K562 (cell line): ENCODE results near the gene LCTL. TPM values are rescaled to one million over a fixed set of nuclear protein-coding genes. Genes with fewer than 3 reads are reported as not detected.
A peak's percentile ranks its signal among the peaks of the same experiment; 100 is the strongest.

Experiments
- CBFA2T2 ChIP-seq: fragments of 450-650 bp; conservative IDR thresholded peaks from 2 replicates; pipeline ENCODE4 v1.6.1; 2017; ENCODE audit warnings: mild to moderate bottlenecking
- CBX1 ChIP-seq: sonication (generic); IDR thresholded peaks from 2 replicates; pipeline ENCODE4 v1.6.1; 2016; ENCODE audit warnings: antibody characterized with exemption, low read depth, mild to moderate bottlenecking
- CBX3 ChIP-seq, 2 experiments: IDR thresholded peaks; 1 replicate in 1 of 2; 2 replicates in 1 of 2; pipeline ENCODE4 v1.6.1; 2012; ENCODE audit warnings: inconsistent platforms in 2 of 2, low read length in 2 of 2, borderline replicate concordance in 1 of 2, control low read depth in 1 of 2
- CBX5 ChIP-seq: IDR thresholded peaks from 2 replicates; pipeline ENCODE4 v1.6.1; 2014; ENCODE audit warnings: low read depth, borderline replicate concordance
- JUND ChIP-seq, 2 experiments: IDR thresholded peaks; 2 replicates in 1 of 2; 3 replicates in 1 of 2; pipeline ENCODE4 v1.6.1; 2011; ENCODE audit warnings: borderline replicate concordance in 2 of 2, low read depth in 2 of 2, low read length in 2 of 2, improper control_type of control experiment in 1 of 2, missing biosample characterization in 1 of 2, missing genetic modification characterization in 1 of 2, missing genetic modification reagents in 1 of 2
- MCM2 ChIP-seq: fragments of 450-650 bp; IDR thresholded peaks from 2 replicates; pipeline ENCODE4 v1.6.1; 2017; ENCODE audit warnings: low read depth, mild to moderate bottlenecking
- MYBL2 ChIP-seq, 2 experiments: fragments of 450-650 bp in 1 of 2; sonication (generic) in 1 of 2; formaldehyde crosslinking in 1 of 2; IDR thresholded peaks; 2 replicates each; pipeline versions ENCODE4 v1.6.1 to v1.8.1; 2017 to 2022; ENCODE audit warnings: borderline replicate concordance in 1 of 2, inconsistent platforms in 1 of 2, low read depth in 1 of 2, mild to moderate bottlenecking in 1 of 2, missing genetic modification reagents in 1 of 2, moderate library complexity in 1 of 2
- RERE ChIP-seq: sonication (generic); formaldehyde crosslinking; IDR thresholded peaks from 2 replicates; pipeline ENCODE4 v1.8.0; 2023; ENCODE audit warnings: missing genetic modification reagents, mild to moderate bottlenecking, borderline replicate concordance
- ZBTB34 ChIP-seq: fragments of 250-450 bp; sonication (Bioruptor Pico); IDR thresholded peaks from 2 replicates; pipeline ENCODE4 v1.8.0; 2021; ENCODE audit warnings: mild to moderate bottlenecking, moderate library complexity
- polyA plus RNA-seq, 8 experiments: library from polyadenylated mRNA; depleted of rRNA in 4 of 8; stranded (reverse) in 5 of 8; unstranded in 3 of 8; fragments of >200 nt; fragmentation: Nextera tagmentation in 2 of 8; fragmentation: Illumina TruSeq in 1 of 8; extraction: Ambion mirVana in 2 of 8; extraction: Trizol in 1 of 8; gene quantifications; 2 replicates each; pipeline versions ENCODE4 v1.2.1 to v1.2.3, GENCODE V29; 2011 to 2014; ENCODE audit warnings: inconsistent platforms in 1 of 8, missing spikeins in 1 of 8
- total RNA-seq, 7 experiments: library from RNA; depleted of rRNA in 6 of 7; stranded (reverse); fragments of >200 nt in 6 of 7; fragmentation: Illumina TruSeq in 2 of 7; extraction: Trizol in 2 of 7; gene quantifications; 2 replicates each; pipeline versions ENCODE4 v1.2.1 to v1.2.3, GENCODE V29; 2011 to 2021; ENCODE audit warnings: low replicate concordance in 1 of 7
- TF ChIP-seq, protein P1 (sequence below): fragments of 250-450 bp; sonication (Bioruptor Pico); IDR thresholded peaks from 2 replicates; pipeline ENCODE4 v1.4.0; 2020; ENCODE audit warnings: mild to moderate bottlenecking, moderate library complexity, borderline replicate concordance
- TF ChIP-seq, protein P2 (sequence below): sonication (generic); formaldehyde crosslinking; IDR thresholded peaks from 2 replicates; pipeline ENCODE4 v1.9.0; 2022; ENCODE audit warnings: mild to moderate bottlenecking, missing genetic modification reagents
- TF ChIP-seq, protein P3 (sequence below), 3 experiments: IDR thresholded peaks in 2 of 3; conservative IDR thresholded peaks in 1 of 3; 2 replicates each; pipeline ENCODE4 v1.5.1; 2011 to 2012; ENCODE audit warnings: low read length in 3 of 3, mild to moderate bottlenecking in 3 of 3, control low read depth in 2 of 3, improper control_type of control experiment in 1 of 3, inconsistent platforms in 1 of 3, low read depth in 1 of 3, mixed read lengths in 1 of 3, moderate library complexity in 1 of 3; ENCODE audit not compliant: insufficient read depth in 2 of 3

The LCTL gene
- total and polyA plus RNA-seq, 9 of the 15 experiments (the other 6 are each of a cell fraction or from before 2014, with no cell fraction given): 0.08 to 0.31 (median 0.17) TPM; not detected in 6

GRCh38 chr15:66592505-66593218 lies 26.9 kb upstream of the LCTL start (continued):
- TF ChIP-seq, protein P1, sequence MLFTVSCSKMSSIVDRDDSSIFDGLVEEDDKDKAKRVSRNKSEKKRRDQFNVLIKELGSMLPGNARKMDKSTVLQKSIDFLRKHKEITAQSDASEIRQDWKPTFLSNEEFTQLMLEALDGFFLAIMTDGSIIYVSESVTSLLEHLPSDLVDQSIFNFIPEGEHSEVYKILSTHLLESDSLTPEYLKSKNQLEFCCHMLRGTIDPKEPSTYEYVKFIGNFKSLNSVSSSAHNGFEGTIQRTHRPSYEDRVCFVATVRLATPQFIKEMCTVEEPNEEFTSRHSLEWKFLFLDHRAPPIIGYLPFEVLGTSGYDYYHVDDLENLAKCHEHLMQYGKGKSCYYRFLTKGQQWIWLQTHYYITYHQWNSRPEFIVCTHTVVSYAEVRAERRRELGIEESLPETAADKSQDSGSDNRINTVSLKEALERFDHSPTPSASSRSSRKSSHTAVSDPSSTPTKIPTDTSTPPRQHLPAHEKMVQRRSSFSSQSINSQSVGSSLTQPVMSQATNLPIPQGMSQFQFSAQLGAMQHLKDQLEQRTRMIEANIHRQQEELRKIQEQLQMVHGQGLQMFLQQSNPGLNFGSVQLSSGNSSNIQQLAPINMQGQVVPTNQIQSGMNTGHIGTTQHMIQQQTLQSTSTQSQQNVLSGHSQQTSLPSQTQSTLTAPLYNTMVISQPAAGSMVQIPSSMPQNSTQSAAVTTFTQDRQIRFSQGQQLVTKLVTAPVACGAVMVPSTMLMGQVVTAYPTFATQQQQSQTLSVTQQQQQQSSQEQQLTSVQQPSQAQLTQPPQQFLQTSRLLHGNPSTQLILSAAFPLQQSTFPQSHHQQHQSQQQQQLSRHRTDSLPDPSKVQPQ (CRISPR knock-in tag): no peak
- TF ChIP-seq CBX3 (IDR thresholded peaks at IDR 0.05; ENCODE audit: borderline replicate concordance in 1 of 2, low read length in 2 of 2) (no peak), CBX5 (no peak), MYBL2 (IDR thresholded peaks at IDR 0.05; ENCODE audit: low read depth) (no peak), MYBL2 (CRISPR knock-in tag; IDR thresholded peaks at IDR 0.05; ENCODE audit: borderline replicate concordance) (no peak), RERE (CRISPR knock-in tag) (no peak), ZBTB34 (no peak), CBFA2T2 (peak; percentile 42; the same call in 1 of the 2 replicates), MCM2 (no peak), JUND (IDR thresholded peaks at IDR 0.05; ENCODE audit: borderline replicate concordance, low read depth, low read length) (0 out of 2 replicates have a peak, but pooled peaks have one; percentile 5), JUND (tag; IDR thresholded peaks at IDR 0.05; ENCODE audit: borderline replicate concordance, low read depth, low read length) (no peak; the same call in 2 of the 3 replicates), CBX1 (no peak)
- TF ChIP-seq, protein P2, sequence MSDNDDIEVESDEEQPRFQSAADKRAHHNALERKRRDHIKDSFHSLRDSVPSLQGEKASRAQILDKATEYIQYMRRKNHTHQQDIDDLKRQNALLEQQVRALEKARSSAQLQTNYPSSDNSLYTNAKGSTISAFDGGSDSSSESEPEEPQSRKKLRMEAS: no peak
- TF ChIP-seq, protein P3, sequence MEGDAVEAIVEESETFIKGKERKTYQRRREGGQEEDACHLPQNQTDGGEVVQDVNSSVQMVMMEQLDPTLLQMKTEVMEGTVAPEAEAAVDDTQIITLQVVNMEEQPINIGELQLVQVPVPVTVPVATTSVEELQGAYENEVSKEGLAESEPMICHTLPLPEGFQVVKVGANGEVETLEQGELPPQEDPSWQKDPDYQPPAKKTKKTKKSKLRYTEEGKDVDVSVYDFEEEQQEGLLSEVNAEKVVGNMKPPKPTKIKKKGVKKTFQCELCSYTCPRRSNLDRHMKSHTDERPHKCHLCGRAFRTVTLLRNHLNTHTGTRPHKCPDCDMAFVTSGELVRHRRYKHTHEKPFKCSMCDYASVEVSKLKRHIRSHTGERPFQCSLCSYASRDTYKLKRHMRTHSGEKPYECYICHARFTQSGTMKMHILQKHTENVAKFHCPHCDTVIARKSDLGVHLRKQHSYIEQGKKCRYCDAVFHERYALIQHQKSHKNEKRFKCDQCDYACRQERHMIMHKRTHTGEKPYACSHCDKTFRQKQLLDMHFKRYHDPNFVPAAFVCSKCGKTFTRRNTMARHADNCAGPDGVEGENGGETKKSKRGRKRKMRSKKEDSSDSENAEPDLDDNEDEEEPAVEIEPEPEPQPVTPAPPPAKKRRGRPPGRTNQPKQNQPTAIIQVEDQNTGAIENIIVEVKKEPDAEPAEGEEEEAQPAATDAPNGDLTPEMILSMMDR (IDR thresholded peaks at IDR 0.05 in 2 of 3, conservative IDR thresholded peaks at IDR 0.05 in 1 of 3; ENCODE audit: insufficient read depth in 2 of 3, low read depth in 1 of 3, low read length in 3 of 3): no peak
